Gastroesophageal sphincter (tissue), 4 donors: ENCODE data around the gene BPGM. TPM values are rescaled to one million over a fixed set of nuclear protein-coding genes. Genes with fewer than 3 reads are reported as not detected.
A peak's percentile ranks its signal among the peaks of the same experiment; 100 is the strongest.

Experiments used
- ATAC-seq: fragments of 150-250 bp; one replicate; pipeline ENCODE4 v1.9.1; 2016; ENCODE audit warnings: mild to moderate bottlenecking, moderate library complexity
- H3K27ac ChIP-seq, 4 donors: fragments of 200-600 bp; sonication (generic) in 3 of 4; 1 replicate in 3 of 4; 2 replicates in 1 of 4; pipeline ENCODE4 v1.5.1; 2016 to 2019
- H3K27me3 ChIP-seq: fragments of 200-600 bp; sonication (generic); one replicate; pipeline ENCODE4 v1.5.1; 2019
- H3K36me3 ChIP-seq, 2 donors: fragments of 200-600 bp; sonication (generic); one replicate each; pipeline ENCODE4 v1.5.1; 2019; ENCODE audit warnings: control low read depth in 1 of 2
- H3K4me1 ChIP-seq, 3 donors: fragments of 200-600 bp; sonication (generic); 1 replicate in 2 of 3; 2 replicates in 1 of 3; pipeline ENCODE4 v1.5.1; 2016 to 2019; ENCODE audit warnings: control low read depth in 2 of 3
- H3K4me3 ChIP-seq, 2 donors: fragments of 200-600 bp; sonication (generic); one replicate each; pipeline ENCODE4 v1.5.1; 2019; ENCODE audit warnings: mild to moderate bottlenecking in 1 of 2, moderate library complexity in 1 of 2
- H3K9me3 ChIP-seq, 3 donors: fragments of 200-600 bp; sonication (generic); one replicate each; pipeline ENCODE4 v1.5.1; 2017 to 2019; ENCODE audit warnings: control low read depth in 2 of 3
- CTCF ChIP-seq, 4 experiments: fragments of 200-600 bp in 2 of 4; fragments of 450-650 bp in 2 of 4; sonication (generic) in 1 of 4; IDR thresholded peaks; one replicate each; pipeline ENCODE4 v1.5.1; 2017 to 2019; ENCODE audit warnings: antibody characterized with exemption in 4 of 4, mild to moderate bottlenecking in 2 of 4, moderate library complexity in 2 of 4
- EP300 ChIP-seq: sonication (generic); formaldehyde crosslinking; IDR thresholded peaks from one replicate; pipeline ENCODE4 v1.6.1; 2017; ENCODE audit warnings: antibody characterized with exemption, mild to moderate bottlenecking
- POLR2A ChIP-seq, 2 donors: fragments of 450-650 bp; IDR thresholded peaks; one replicate each; pipeline ENCODE4 v1.6.1; 2017; ENCODE audit warnings: antibody characterized with exemption in 2 of 2, mild to moderate bottlenecking in 2 of 2, moderate library complexity in 1 of 2
- POLR2AphosphoS5 ChIP-seq: sonication (generic); formaldehyde crosslinking; IDR thresholded peaks from one replicate; pipeline ENCODE4 v1.6.1; 2017; ENCODE audit warnings: antibody characterized with exemption
- WGBS, 2 donors: methylation state at CpG; one replicate each; pipeline ENCODE4 v1.1.5; 2018; ENCODE audit warnings: low coverage in 1 of 2; 5-methylcytosine and 5-hydroxymethylcytosine counted together
- total RNA-seq, 4 donors: library from RNA; depleted of rRNA; stranded (reverse); fragments of >200 nt; gene quantifications; one replicate each; pipeline ENCODE4 v1.1.0, GENCODE V29; 2016

Gene BPGM
- total RNA-seq, 4 donors from 2014 or later = 16.0 to 35.6 (median 29.6) TPM

- H3K4me3 ChIP-seq = no peak overlapping the region
- no peaks in the 10 kb centered on the region for H3K27me3 ChIP-seq
- no peaks in the 10 kb centered on the region for H3K9me3 ChIP-seq
- TF ChIP-seq POLR2A (IDR thresholded peaks at IDR 0.05) (no peak), CTCF (IDR thresholded peaks at IDR 0.05) (no peak), POLR2AphosphoS5 (no peak), EP300 (no peak)
- peaks cover 3 to 51% (median 7%) of the 10 kb centered on the region in 3 donors for H3K4me1 ChIP-seq
- peak overlapping the region in 3 of 4 donors; percentile 77 to 81 (median 78) for H3K27ac ChIP-seq
- ATAC-seq = no peak
- no peaks in the 10 kb centered on the region for H3K36me3 ChIP-seq
- no CpG with 5 or more reads among the region's 8 CpGs for WGBS, 2 donors
Observed at GRCh38 chr7:134710511-134710853, 63.8 kb downstream of the BPGM start.

GRCh38 chr7:134710854-134711624, 64.4 kb downstream of the BPGM start:
- WGBS, 2 donors = 34 to 47% methylated on average over 3 to 6 of the region's 9 CpGs
- Histone ChIP-seq H3K4me1 (peaks cover 3 to 46% (median 7%) of the 10 kb centered on the region in 3 donors), H3K27ac (peak overlapping the region; percentile 45 to 81 (median 78)), H3K9me3 (no peaks in the 10 kb centered on the region), H3K4me3 (no peak overlapping the region), H3K27me3 (no peaks in the 10 kb centered on the region), H3K36me3 (no peaks in the 10 kb centered on the region)
- TF ChIP-seq POLR2A (IDR thresholded peaks at IDR 0.05) (no peak), CTCF (IDR thresholded peaks at IDR 0.05) (no peak), EP300 (no peak), POLR2AphosphoS5 (no peak)
- peak; percentile 42 for ATAC-seq

DNA sequence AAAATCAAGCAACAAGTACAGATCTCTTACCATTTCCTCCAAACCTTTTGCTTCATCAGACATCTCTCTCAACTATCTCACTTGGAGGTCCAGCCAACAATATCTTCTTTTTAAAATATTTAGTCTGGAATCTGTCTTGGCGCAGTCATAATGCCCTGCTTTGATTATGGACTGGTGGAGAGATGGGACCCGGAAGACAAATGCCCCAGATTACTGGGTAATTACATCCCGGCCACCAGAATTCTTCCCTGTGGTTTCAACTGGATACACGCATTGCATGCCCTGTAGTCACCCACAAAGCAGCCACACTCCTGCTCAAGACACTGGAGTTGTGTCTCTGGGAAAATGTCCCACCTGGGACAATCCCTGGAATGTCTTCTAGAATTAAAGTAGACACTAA, 65.5 kb downstream of the BPGM start:
- Histone ChIP-seq H3K27me3 (no peaks in the 10 kb centered on the region), H3K27ac (peak overlapping the region; percentile 39 to 81 (median 70)), H3K36me3 (no peaks in the 10 kb centered on the region), H3K4me1 (peaks cover 3 to 38% (median 7%) of the 10 kb centered on the region in 3 donors), H3K4me3 (no peak overlapping the region), H3K9me3 (no peaks in the 10 kb centered on the region)
- WGBS, 2 donors = 81 to 92% methylated on average over 4 of the region's 4 CpGs
- ATAC-seq = no peak
- TF ChIP-seq EP300 = no peak
- TF ChIP-seq CTCF (IDR thresholded peaks at IDR 0.05) = no peak
- TF ChIP-seq POLR2A (IDR thresholded peaks at IDR 0.05) = no peak
- TF ChIP-seq POLR2AphosphoS5 = no peak

GRCh38 chr7:134714470-134715205, 68.0 kb downstream of the BPGM start:
- 89 to 100% methylated on average over 1 to 2 of the region's 2 CpGs for WGBS, 2 donors
- no peaks in the 10 kb centered on the region for H3K36me3 ChIP-seq
- TF ChIP-seq POLR2A (IDR thresholded peaks at IDR 0.05) = no peak
- no peak for TF ChIP-seq EP300
- no peak for TF ChIP-seq POLR2AphosphoS5
- no peak for TF ChIP-seq CTCF (IDR thresholded peaks at IDR 0.05)
- H3K4me3 ChIP-seq = no peak overlapping the region
- peaks cover 3 to 33% (median 7%) of the 10 kb centered on the region in 3 donors for H3K4me1 ChIP-seq
- no peak for ATAC-seq
- H3K27ac ChIP-seq = no peak overlapping the region
- H3K9me3 ChIP-seq = no peaks in the 10 kb centered on the region
- H3K27me3 ChIP-seq = no peaks in the 10 kb centered on the region
